Mesenchymal stem cell (in vitro differentiated cells and primary cell): Measurements from ENCODE around the gene ZRANB3.

Experiments used
- DNase-seq: peaks from one replicate; pipeline ENCODE4 v3.0.0-alpha.2; 2013
- H2AFZ ChIP-seq: one replicate; pipeline ENCODE4 v1.6.1; 2013; ENCODE audit warnings: low read depth, mild to moderate bottlenecking, control low read depth, inconsistent platforms, low read length, moderate library complexity
- H2AK5ac ChIP-seq: 2 replicates; pipeline ENCODE4 v1.6.1; 2013; ENCODE audit warnings: low read length, moderate library complexity, mild to moderate bottlenecking, inconsistent platforms; ENCODE audit not compliant: severe bottlenecking
- H2BK120ac ChIP-seq: one replicate; pipeline ENCODE4 v1.6.1; 2013; ENCODE audit warnings: low read depth, mild to moderate bottlenecking, inconsistent platforms, low read length, moderate library complexity
- H2BK12ac ChIP-seq, 2 experiments: one replicate each; pipeline ENCODE4 v1.6.1; 2013; ENCODE audit warnings: inconsistent platforms in 2 of 2, low read length in 2 of 2, mild to moderate bottlenecking in 2 of 2, moderate library complexity in 2 of 2, control low read depth in 1 of 2
- H2BK15ac ChIP-seq: one replicate; pipeline ENCODE4 v1.6.1; 2013; ENCODE audit warnings: mild to moderate bottlenecking, low read depth, inconsistent platforms; ENCODE audit not compliant: poor library complexity, severe bottlenecking
- H2BK5ac ChIP-seq: 2 replicates; pipeline ENCODE4 v1.6.1; 2013; ENCODE audit warnings: low read depth, mild to moderate bottlenecking, low read length, control low read depth, inconsistent platforms; ENCODE audit not compliant: poor library complexity, severe bottlenecking
- H3K14ac ChIP-seq, 2 experiments: one replicate each; pipeline ENCODE4 v1.6.1; 2013; ENCODE audit warnings: inconsistent platforms in 2 of 2, low read length in 2 of 2, control low read depth in 1 of 2, mild to moderate bottlenecking in 1 of 2, moderate library complexity in 1 of 2
- H3K18ac ChIP-seq, 2 experiments: one replicate each; pipeline ENCODE4 v1.6.1; 2013; ENCODE audit warnings: inconsistent platforms in 2 of 2, low read length in 2 of 2, control low read depth in 1 of 2, low read depth in 1 of 2, mild to moderate bottlenecking in 1 of 2
- H3K23ac ChIP-seq, 2 experiments: one replicate each; pipeline ENCODE4 v1.6.1; 2013; ENCODE audit warnings: inconsistent platforms in 2 of 2, low read length in 2 of 2, mild to moderate bottlenecking in 2 of 2, moderate library complexity in 2 of 2, control low read depth in 1 of 2
- H3K27ac ChIP-seq: 2 replicates; pipeline ENCODE4 v1.5.1; 2013; ENCODE audit warnings: mild to moderate bottlenecking, moderate library complexity, low read length, control low read depth, inconsistent platforms; ENCODE audit not compliant: poor library complexity, severe bottlenecking
- H3K27me3 ChIP-seq, 2 experiments: 2 replicates each; pipeline versions ENCODE4 v1.6.1 to v1.7.0; 2013; ENCODE audit warnings: low read length in 2 of 2, mild to moderate bottlenecking in 2 of 2, moderate library complexity in 2 of 2, control low read depth in 1 of 2, inconsistent platforms in 1 of 2; ENCODE audit not compliant: control insufficient read depth in 1 of 2, insufficient read depth in 1 of 2
- H3K36me3 ChIP-seq, 2 experiments: 2 replicates each; pipeline versions ENCODE4 v1.6.1 to v1.7.0; 2013; ENCODE audit warnings: low read length in 2 of 2, control low read depth in 1 of 2, inconsistent platforms in 1 of 2, low read depth in 1 of 2, mild to moderate bottlenecking in 1 of 2; ENCODE audit not compliant: insufficient read depth in 2 of 2, control insufficient read depth in 1 of 2
- H3K4ac ChIP-seq, 2 experiments: one replicate each; pipeline ENCODE4 v1.6.1; 2013; ENCODE audit warnings: inconsistent platforms in 2 of 2, low read length in 2 of 2, mild to moderate bottlenecking in 2 of 2, moderate library complexity in 2 of 2, control low read depth in 1 of 2, low read depth in 1 of 2
- H3K4me1 ChIP-seq: 2 replicates; pipeline ENCODE4 v1.6.1; 2013; ENCODE audit warnings: low read depth, low read length, control low read depth; ENCODE audit not compliant: control insufficient read depth, insufficient read depth
- H3K4me2 ChIP-seq: 2 replicates; pipeline ENCODE4 v1.6.1; 2013; ENCODE audit warnings: low read length, mild to moderate bottlenecking, inconsistent platforms; ENCODE audit not compliant: poor library complexity, severe bottlenecking
- H3K4me3 ChIP-seq, 2 experiments: 2 replicates each; pipeline versions ENCODE4 v1.5.1 to v1.7.0; 2013; ENCODE audit warnings: low read length in 2 of 2, mild to moderate bottlenecking in 2 of 2, control low read depth in 1 of 2, low read depth in 1 of 2; ENCODE audit not compliant: insufficient read depth in 1 of 2
- H3K79me1 ChIP-seq: replicated peaks from 2 replicates; pipeline ENCODE4 v1.6.1; 2013; ENCODE audit warnings: mild to moderate bottlenecking, control low read depth, low read length, inconsistent platforms; ENCODE audit not compliant: poor library complexity, severe bottlenecking
- H3K9ac ChIP-seq: 2 replicates; pipeline ENCODE4 v1.7.0; 2013; ENCODE audit warnings: mild to moderate bottlenecking, low read length, moderate library complexity
- H3K9me3 ChIP-seq: 2 replicates; pipeline ENCODE4 v1.7.0; 2013; ENCODE audit warnings: mild to moderate bottlenecking, low read length; ENCODE audit not compliant: control insufficient read depth
- H4K8ac ChIP-seq: one replicate; pipeline ENCODE4 v1.6.1; 2013; ENCODE audit warnings: inconsistent platforms, mild to moderate bottlenecking, low read length, moderate library complexity
- H4K91ac ChIP-seq: one replicate; pipeline ENCODE4 v1.6.1; 2013; ENCODE audit warnings: mild to moderate bottlenecking, low read length, inconsistent platforms
- WGBS: methylation state at CpG from one replicate; pipeline ENCODE4 v1.1.7; 2013; ENCODE audit warnings: mixed read lengths; 5-methylcytosine and 5-hydroxymethylcytosine counted together

ZRANB3 gene

DNA sequence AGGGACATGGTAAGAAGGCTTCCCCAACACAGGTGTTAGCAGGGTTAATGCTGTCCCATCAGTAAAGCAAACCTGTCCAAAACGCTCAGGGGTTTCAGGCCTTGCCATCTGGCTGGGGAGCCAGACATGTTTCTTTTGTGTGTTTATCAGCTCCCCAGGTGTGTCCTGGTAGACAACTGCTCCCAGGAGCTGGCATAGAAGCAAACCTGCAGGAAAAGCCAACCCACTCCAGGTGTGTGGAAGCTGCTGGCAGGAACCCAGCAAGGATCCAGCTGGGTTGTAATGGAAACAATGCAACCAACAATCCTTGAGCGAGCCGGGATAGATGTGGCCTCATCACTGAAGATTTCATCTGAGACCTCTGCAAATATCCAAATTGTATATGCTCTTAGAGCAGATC lies 355.8 kb downstream of the ZRANB3 start:
- Histone ChIP-seq H3K9me3 (peaks cover 8% of the 10 kb centered on the region), H3K18ac (no peak overlapping the region), H2BK15ac (no peak overlapping the region), H3K4me2 (no peak overlapping the region), H3K9ac (no peak overlapping the region), H2AK5ac (no peak overlapping the region), H3K23ac (no peak overlapping the region), H2BK120ac (no peak overlapping the region), H4K91ac (no peak overlapping the region), H3K4me1 (no peaks in the 10 kb centered on the region), H3K27ac (no peak overlapping the region), H2BK12ac (no peak overlapping the region), H3K4me3 (no peak overlapping the region), H3K79me1 (peaks cover 12% of the 10 kb centered on the region), H2AFZ (no peak overlapping the region), H3K36me3 (peaks cover 40 to 51% of the 10 kb centered on the region in 2 experiments), H2BK5ac (no peak overlapping the region), H3K4ac (no peak overlapping the region), H3K27me3 (no peaks in the 10 kb centered on the region), H4K8ac (no peak overlapping the region), H3K14ac (no peak overlapping the region)
- DNase-seq = no peak
- WGBS = 100% methylated on average over 1 of the region's 3 CpGs

DNA sequence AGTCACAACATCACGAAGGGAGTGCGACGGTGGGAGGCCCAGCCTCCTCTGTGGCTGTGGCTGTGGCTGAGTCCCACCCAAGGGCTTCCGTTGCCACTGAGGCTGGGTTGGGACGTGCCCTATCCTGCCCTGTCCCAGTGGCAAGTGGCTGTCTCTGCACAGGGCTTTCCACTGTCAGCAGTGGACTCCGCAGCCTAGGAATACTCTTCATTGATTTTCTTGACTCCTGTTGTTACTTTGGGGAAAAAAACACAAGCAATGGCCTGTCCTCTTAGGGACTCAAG lies 356.3 kb downstream of the ZRANB3 start:
- Histone ChIP-seq H3K9me3 (peaks cover 8% of the 10 kb centered on the region), H3K27ac (no peak overlapping the region), H2BK15ac (no peak overlapping the region), H3K27me3 (no peaks in the 10 kb centered on the region), H3K18ac (no peak overlapping the region), H3K36me3 (peaks cover 40 to 55% of the 10 kb centered on the region in 2 experiments), H2BK5ac (no peak overlapping the region), H3K4me1 (no peaks in the 10 kb centered on the region), H2AK5ac (no peak overlapping the region), H3K4ac (no peak overlapping the region), H3K14ac (no peak overlapping the region), H4K91ac (no peak overlapping the region), H3K23ac (no peak overlapping the region), H2BK12ac (no peak overlapping the region), H3K4me2 (no peak overlapping the region), H3K9ac (no peak overlapping the region), H2BK120ac (no peak overlapping the region), H4K8ac (no peak overlapping the region), H3K79me1 (peaks cover 12% of the 10 kb centered on the region), H3K4me3 (no peak overlapping the region), H2AFZ (no peak overlapping the region)
- no peak for DNase-seq
- WGBS = 97% methylated on average over 6 of the region's 6 CpGs

DNA sequence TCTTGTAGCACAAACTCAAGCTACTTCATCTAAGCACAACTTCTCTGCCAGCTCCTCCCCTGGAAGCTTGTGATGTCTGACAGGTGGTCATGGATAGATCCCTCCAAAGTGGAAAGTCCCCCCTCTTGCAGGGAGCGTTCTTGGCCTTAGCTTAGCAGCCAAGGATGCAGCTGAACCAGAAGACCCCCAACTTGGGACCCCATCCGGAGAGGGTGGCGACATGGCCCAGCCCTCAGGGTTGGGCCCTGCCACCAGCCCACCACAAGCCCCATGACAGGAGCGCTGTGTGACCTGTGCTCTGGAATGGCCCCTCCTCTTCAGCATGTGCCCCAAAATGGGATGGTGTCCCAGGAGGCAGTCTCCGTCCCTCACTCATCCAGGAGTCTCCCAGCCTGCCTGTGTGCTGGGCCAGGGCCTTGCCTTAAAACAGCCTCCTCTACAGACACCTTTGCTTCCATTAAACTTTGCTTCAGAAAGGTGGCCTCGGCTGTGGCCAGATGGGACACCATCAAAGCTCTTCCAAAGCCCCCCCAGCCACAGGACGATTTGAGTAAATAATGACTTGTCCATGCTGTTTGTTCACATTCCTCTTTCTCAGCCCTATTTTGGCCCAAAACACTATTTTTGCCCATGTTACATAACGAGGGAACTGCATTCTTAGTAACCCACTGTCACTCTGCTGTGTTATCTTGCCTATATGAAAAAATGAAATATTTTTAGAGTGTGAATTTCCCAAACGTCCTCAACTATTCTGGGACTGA lies 356.8 kb downstream of the ZRANB3 start:
- Histone ChIP-seq H3K9ac (no peak overlapping the region), H3K27ac (no peak overlapping the region), H2AK5ac (no peak overlapping the region), H2BK15ac (no peak overlapping the region), H3K18ac (no peak overlapping the region), H2BK5ac (no peak overlapping the region), H3K27me3 (no peaks in the 10 kb centered on the region), H3K79me1 (peaks cover 12% of the 10 kb centered on the region), H2BK120ac (no peak overlapping the region), H4K8ac (no peak overlapping the region), H3K23ac (no peak overlapping the region), H3K4me1 (no peaks in the 10 kb centered on the region), H2BK12ac (no peak overlapping the region), H3K4me2 (no peak overlapping the region), H3K4me3 (no peak overlapping the region), H3K9me3 (peaks cover 8% of the 10 kb centered on the region), H3K14ac (no peak overlapping the region), H4K91ac (no peak overlapping the region), H3K36me3 (peaks cover 40 to 60% of the 10 kb centered on the region in 2 experiments), H3K4ac (no peak overlapping the region), H2AFZ (no peak overlapping the region)
- no peak for DNase-seq
- 98% methylated on average over 8 of the region's 9 CpGs for WGBS

DNA sequence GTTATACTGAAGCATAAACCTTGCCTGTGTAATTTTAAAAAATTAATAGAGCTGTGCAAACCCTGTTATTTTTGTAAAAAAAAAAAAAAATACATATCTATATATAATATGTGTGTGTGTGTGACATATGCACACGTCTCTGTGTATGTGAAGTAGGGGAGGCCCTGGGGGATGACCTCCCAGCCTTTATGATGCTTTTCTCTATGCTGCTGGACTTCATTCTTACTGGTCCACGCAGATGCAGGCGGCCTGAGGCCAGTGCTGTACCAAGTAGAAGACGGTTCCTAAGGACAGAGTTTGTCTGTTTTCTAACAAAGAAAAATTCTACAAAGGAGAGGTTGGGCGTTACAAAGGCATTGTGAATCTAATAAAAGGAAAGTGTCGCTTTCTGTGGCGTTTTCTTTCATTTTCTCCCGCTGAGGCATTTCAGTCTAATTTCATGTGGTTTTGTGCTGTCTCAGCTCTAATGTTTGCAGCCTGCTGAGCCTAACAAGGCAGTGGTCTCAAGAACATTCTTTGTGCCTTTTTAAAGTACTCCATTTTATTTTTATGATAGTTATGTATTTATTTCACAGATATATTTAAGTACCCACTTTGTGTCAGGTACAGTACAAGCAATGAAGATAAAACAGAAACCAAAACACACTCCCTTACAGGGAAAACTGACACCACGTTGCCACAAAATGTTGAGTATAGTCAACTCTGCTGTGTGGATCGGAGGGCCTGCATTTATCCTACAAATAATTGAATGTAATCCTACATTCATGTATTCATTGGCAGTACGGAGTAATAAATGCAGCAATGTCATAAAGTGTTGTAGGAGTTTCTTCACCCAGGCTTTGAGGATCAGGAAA lies 360.9 kb downstream of the ZRANB3 start:
- Histone ChIP-seq H3K4me2 (no peak overlapping the region), H3K4me1 (no peaks in the 10 kb centered on the region), H4K8ac (no peak overlapping the region), H3K79me1 (peaks cover 25% of the 10 kb centered on the region), H2AFZ (no peak overlapping the region), H4K91ac (no peak overlapping the region), H3K36me3 (peaks cover 40 to 79% of the 10 kb centered on the region in 2 experiments), H3K4ac (no peak overlapping the region), H3K23ac (no peak overlapping the region), H2BK12ac (no peak overlapping the region), H2BK5ac (no peak overlapping the region), H2BK120ac (no peak overlapping the region), H3K14ac (no peak overlapping the region), H3K9ac (no peak overlapping the region), H3K27me3 (no peaks in the 10 kb centered on the region), H3K18ac (no peak overlapping the region), H3K9me3 (no peaks in the 10 kb centered on the region), H3K27ac (no peak overlapping the region), H3K4me3 (no peak overlapping the region), H2AK5ac (no peak overlapping the region), H2BK15ac (no peak overlapping the region)
- DNase-seq = no peak
- 97% methylated on average over 10 of the region's 11 CpGs for WGBS
